Measurements from ENCODE around the gene NFAM1.

Gene NFAM1

DNA sequence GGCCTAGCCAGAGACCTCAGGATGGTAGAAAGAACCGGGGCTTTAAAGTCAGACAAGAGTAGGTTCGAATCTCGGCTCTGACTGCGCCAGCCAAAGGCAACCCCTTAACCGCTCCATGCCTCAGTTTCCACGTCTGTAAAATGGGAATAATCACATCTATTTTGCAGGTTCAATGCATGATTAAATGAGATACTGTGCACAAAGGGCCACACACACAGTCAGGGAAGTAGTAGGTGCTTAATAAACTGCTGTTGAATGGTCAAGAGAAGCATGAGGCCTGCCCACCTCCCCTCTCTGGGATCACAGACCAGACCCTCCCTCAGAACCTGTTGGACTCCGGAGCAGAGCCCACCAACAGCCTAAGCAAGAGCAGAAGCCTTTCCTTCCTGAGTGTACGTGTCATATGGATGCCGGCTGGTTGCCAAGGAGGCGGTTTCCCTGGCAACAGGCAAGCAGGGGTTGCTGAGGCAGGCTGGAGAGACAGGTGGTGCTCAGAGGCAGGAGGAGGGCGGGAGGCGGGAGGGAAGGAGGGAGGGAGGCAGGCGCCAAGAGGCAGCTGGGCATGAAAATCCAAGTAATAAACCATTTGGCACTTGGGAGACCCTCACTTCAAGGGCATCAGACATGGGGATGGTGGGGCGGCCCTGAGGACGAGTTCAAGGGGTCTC is 43.9 kb downstream of the NFAM1 start:
- peak in 9 of 10 donors; percentile 47 to 97 (median 84) for DNase-seq

DNA sequence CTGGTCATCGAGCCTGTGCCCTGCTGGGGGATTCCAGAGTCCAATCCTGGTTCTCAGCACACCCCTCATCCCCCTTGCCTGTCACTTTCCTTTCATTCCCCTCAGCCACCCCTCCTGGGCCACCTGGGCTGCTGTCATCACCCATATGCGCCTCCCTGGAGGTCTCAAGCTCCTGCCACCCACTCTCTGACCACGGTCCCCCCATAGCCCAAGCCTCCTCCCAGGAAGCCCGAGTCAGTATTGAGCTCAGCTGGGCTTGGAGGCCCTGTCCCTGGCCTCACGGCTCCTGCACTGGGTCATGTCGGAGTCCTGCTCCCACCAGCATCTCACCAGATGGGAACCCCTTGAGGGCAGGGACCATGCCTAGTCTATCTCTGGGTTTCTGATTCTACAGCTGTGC is 44.6 kb downstream of the NFAM1 start:
- no peak for DNase-seq
- intact Hi-C loops (cut with DNase I), result no loop called here

More for the DNA sequence above, 43.9 kb downstream of the NFAM1 start:
- intact Hi-C loops (cut with DNase I), result no loop called here

DNA sequence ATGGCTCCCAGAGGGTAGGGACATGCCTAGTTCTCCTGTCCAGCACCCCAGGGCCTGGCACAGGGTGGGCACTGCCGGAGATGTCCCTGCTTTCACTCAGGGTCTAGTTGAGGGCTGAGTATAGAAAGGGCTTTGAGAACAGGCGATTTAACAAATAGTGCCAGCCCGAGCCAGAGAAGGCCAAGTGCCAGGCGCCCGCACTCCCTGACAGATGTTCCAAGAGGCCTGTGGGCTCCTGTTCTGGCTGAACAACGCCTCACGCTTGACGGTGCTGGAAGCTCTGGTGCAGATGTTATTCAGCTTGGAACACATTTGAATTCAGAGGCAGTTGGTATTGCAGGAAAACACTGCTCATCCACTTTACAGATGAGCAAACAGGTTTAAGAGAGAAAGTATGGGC is 46.5 kb downstream of the NFAM1 start:
- peak in 4 of 10 donors; percentile 50 to 92 (median 62) for DNase-seq

DNA sequence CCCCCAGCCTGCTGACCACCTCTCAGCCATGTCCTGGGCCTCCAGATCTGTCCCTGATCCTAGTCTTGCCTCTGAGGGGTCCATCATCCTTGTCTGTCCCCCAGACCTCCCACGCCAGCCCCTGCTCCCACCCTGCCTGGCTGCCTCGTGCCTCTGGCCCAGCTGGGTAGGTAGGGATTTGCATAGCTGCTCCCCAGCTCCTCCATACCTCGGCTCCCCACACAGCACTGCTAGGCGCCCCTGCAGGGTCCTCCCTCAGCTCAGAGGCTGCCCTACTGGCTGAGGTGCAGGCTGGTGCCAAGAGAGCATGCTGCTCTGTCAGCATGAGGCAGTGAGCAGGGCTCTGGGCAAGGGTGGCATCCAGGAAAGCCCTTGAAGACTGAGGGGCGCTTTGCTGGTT is 47.7 kb downstream of the NFAM1 start:
- intact Hi-C loops (cut with DNase I), result no loop called here
- DNase-seq, result no peak

More for the DNA sequence above, 46.5 kb downstream of the NFAM1 start:
- intact Hi-C loops (cut with DNase I), result no loop called here

- intact Hi-C loops (cut with DNase I), result no loop called here
These were observed 48.3 kb downstream of the NFAM1 start for GRCh38 chr22:42383851-42384417.

DNA sequence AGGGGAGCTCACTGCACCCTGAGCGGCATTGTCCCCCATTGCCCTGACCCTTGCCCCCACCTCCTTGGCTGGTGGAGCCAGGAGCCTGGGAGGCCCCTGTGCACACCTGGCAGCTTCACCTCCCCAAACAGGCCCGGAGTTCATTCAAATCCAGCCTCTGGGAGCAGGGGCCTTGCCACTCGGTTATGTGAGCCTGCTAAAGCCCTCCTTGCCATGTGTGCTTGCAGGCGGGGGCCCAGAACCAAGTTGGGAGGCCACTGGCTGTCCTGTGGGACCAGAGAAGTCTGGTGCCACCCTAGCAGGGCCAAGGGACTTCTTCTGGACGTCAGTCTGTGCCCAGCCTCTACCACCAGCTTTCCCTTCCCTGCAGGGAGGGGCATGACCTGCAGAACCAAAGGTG is 48.9 kb downstream of the NFAM1 start:
- peak in 1 of 10 donors; percentile 62 for DNase-seq
- intact Hi-C loops (cut with DNase I), result no loop called here

More at GRCh38 chr22:42383851-42384417, 48.3 kb downstream of the NFAM1 start:
- DNase-seq, result peak in 1 of 10 donors; percentile 40

- intact Hi-C loops (cut with DNase I), result no loop called here
- DNase-seq, result no peak
These were observed 51.2 kb downstream of the NFAM1 start for GRCh38 chr22:42380769-42381551.

DNA sequence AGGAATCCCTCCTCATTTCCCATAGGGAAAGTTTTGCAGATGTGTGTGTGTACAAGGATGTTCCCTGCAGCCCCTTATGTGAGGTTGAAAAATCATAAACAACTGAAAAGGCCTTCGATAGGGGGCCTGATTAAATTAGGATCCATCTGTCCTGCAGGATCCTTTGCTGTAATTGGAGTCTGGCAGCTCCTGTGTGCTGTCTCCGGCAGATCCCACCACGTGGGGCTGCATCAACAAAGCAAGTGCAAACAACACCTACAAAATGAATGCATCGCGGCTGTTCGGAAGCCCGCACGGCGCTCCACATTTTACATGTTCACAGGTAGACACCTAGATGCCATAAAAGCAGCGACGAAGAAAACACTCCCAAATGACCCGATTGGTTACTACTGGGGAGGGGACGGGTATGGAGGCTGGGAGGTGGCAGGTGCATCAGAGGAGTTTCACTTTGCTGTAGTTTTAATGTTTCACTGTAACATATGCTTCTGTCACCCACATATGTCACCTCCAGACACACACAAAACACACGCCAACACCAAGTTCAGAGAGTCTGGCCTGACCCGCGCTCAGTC is 52.2 kb downstream of the NFAM1 start:
- intact Hi-C loops (cut with DNase I), result no loop called here
- no peak for DNase-seq

GRCh38 chr22:42376711-42377554 is 55.3 kb downstream of the NFAM1 start:
- intact Hi-C loops (cut with DNase I), result no loop called here
- peak in 1 of 10 donors; percentile 64 for DNase-seq

DNA sequence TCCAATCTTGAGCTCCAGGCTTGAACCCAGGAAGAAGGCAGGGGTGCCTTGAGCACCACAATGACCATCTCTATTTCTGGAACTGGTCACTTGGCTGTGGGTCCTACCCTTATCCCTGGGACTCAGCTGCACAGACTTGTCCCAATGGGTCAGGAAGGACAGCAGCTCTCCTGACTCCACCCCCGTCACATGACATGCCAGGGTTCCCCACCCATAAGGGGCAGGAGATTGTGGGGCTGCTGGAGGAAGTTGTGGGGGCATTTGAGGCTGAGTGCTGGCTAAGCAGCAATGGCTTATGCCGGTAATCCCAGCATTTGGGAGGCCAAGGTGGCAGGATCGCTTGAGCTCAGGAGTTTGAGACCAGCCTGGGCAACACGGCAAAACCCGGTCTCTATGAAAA is 56.2 kb downstream of the NFAM1 start:
- DNase-seq, result peak in 1 of 10 donors; percentile 61
- intact Hi-C loops (cut with DNase I), result no loop called here

DNA sequence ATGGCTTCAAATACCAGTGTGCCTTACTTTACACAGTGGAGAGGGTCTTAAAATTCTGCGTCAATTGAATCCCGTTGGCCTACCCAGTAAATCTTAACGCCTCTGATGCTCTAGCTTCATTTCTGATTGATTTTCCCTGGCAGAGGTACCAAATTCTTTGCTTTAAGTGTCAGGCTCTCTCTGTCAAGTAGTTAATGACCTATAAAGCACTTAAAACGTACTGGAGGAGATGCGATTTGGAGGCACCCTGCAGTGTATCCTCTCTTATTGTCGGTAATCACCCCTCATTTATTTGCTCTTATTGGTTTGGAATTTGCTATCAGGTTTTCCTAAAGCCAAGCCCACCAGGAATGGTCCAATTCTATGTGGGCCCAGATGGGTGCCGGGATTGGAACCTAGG is 59.2 kb downstream of the NFAM1 start:
- DNase-seq, result no peak
- intact Hi-C loops (cut with DNase I), result no loop called here

DNA sequence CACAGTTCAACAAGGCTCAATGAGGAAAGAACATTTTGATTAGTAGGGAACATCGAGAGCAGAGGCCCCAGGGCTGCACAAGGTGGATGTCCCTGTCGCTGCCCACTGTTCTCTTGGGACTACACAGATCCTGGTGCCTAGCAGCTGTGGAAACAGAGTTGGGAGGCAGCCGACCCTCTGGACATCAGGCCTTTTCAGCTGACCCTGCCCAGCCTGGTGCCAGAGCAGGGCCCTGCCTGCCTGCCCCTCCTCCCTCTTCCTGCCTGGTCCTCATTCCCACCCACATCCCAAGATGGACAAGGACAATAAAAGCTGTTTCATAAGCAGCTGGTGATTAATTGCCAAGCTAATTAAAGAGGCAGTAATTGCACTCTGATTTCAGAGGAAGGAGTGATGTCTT is 60.7 kb downstream of the NFAM1 start:
- DNase-seq, result peak in 1 of 10 donors; percentile 38
- intact Hi-C loops (cut with DNase I), result no loop called here

- intact Hi-C loops (cut with DNase I), result no loop called here
These were observed 61.1 kb downstream of the NFAM1 start for GRCh38 chr22:42371099-42371498.

DNA sequence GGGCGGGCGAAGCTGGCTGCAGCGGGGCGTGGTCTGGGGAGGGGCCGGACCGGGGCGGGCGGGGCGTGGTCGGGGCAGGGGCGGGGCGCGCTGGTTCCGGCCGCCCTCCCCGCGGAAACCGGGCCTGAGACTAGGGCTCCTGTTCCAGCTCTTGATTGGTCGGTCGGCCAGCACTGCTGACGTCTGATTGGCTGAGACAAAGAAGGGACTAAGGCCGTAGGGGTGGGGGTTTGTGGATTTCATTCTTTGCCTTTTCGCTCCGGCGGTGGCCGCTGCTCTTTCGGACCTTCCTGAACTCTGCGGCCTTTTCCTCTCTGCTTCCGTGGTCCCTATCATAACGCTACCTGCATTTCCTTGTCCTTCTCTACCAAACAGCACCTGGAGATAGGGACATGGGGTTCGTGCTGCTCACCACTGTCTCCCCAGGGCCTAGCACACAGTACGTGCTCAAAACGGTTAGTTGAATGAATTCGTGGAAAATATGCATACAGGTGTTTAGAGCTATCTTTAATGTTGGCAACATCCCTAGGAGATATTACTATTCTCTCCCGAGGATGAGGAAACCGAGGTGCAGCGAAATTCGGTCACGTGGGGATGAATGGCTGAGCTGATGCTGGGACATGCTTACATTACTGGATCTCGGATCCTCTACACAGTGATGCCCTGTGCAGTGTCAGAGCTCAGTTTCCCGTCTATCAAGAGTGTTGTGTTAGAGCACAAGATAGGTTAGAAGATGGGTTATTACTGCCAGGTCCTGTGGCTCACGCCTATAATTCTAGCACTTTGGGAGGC is 62.8 kb downstream of the NFAM1 start:
- intact Hi-C loops (cut with DNase I), result loop anchor here (2.0 to 10.0 kb wide), 3 partner anchors 31 to 75 kb away; partner anchors contain the start of gene NFAM1
- DNase-seq, result peak; percentile 93 to 99 (median 96)

More at GRCh38 chr22:42371099-42371498, 61.1 kb downstream of the NFAM1 start:
- no peak for DNase-seq

DNA sequence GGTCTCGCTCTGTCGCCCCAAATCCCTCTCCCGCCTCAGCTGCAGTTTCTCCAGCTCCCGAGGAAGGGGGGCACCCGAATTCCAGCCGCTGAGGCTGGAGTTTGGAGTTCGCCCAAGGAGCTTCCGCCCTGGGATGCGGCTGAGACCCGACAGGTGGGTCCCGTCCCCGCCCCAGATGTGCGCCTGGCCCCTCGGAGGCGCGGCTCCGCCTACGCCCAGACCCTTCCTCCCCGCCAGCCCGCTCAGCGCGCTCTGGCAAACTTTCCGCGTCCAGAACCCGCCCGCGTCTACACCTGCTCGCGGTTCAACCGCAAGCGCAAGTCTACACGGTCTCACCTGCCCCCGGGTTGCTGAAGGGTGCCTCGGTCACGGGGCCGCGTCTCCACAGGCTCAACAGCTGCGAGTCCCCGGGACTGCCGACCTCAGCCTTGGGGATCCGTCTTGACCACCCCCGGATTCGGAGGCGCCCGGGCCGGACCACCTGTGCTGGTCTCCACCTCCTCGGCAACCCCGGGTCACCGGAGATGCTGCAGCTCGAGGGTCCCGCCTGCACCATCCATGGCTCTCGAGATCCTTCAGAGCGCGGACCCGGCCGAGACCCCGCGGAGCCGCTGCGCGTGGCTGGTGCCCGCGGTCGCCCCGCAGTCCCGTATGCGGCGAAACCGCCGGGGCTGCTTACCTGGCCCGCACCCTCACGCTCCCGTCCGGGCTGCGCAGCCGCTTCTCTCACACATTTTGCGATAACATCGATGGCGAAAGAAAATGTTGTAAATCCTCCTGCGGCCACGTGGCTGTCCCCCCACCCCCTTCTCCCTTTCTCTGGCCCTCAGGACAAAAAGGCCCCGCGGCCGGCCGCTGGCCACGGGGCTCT is 63.6 kb downstream of the NFAM1 start:
- peak in 3 of 10 donors; percentile 75 to 87 (median 86) for DNase-seq
- intact Hi-C loops (cut with DNase I), result loop anchor here (2.0 to 10.0 kb wide), 3 partner anchors 30 to 74 kb away; partner anchors contain the start of gene NFAM1

DNA sequence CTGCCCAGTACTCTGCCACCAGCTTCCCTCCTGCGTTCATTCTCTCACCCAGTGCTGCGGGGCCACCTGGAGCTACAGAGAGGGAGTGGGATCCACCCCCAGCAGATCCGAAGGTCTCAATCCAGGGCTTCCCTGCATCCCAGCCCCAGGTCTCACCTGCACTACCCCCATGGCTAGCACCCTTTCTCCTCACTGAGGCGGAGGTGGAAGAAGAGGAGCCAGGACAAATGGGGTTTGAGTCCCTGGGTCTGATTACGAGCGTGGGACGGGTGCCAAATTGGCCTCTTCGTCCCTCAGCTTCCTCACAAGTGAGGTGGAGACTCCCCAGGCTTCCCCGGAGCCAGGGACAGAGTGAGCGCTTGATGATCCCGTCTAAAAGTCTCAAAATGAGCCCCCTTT is 64.2 kb downstream of the NFAM1 start:
- peak in 2 of 10 donors; percentile 68 to 77 for DNase-seq
- intact Hi-C loops (cut with DNase I), result loop anchor here (2.0 to 10.0 kb wide), 4 partner anchors 21 to 73 kb away; partner anchors contain the start of gene NFAM1

DNA sequence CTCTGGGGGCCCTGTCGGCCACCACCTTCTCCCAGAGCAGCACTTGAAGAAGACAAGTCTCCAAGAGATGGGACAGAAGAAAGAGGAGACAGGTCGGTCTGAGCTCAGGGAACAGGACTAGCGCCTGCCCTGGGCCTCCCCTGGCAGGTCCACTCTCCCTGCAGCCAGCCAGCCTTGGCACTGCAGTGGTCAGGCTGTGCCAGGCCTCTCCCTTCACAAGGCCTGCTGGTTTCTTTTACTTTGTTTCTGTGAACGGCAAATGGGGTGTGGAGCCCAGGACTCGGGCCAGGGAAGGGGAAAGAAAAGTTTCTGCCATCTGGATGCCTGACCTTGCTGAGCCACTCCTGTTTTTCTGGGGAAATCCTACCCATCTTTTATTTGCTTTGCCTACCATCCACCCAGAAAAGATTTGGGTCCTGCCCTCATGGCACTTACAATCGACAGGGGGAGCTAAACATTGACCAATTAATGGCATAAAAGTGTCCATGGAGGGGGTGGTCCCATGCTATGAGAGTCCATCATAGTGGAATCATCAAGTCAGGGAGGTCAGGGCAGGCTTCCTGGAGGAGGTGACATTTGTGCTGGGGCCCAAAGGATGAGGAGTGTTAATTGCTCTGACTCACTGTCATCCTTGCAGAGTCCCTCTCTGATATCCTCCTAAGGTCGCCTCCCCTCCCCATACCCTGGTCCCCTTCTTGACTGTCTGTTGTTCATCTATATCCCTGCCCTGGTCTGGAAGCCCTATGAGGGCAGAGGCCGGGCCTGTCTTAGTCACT is 65.2 kb downstream of the NFAM1 start:
- peak in 8 of 10 donors; percentile 36 to 93 (median 59) for DNase-seq
- intact Hi-C loops (cut with DNase I), result loop anchor here (2.0 to 10.0 kb wide), 3 partner anchors 20 to 72 kb away; partner anchors contain the start of gene NFAM1
